GM21390 (cell line): ENCODE results near the gene ATP1A1.

Experiments
- ATAC-seq: cut with Tn5 transposase; IDR thresholded peaks from one replicate; pipeline ENCODE4 v1.9.1; 2021; ENCODE audit not compliant: unreplicated experiment

Gene ATP1A1

GRCh38 chr1:116412480-116412798 is 39.4 kb downstream of the ATP1A1 start:
- no peak for ATAC-seq

GRCh38 chr1:116412898-116413297 is 39.9 kb downstream of the ATP1A1 start:
- ATAC-seq: no peak

- ATAC-seq: no peak
These were observed 40.4 kb downstream of the ATP1A1 start for GRCh38 chr1:116413414-116413813.

- no peak for ATAC-seq
These were observed 41.3 kb downstream of the ATP1A1 start for GRCh38 chr1:116414364-116414763.

GRCh38 chr1:116415200-116415698 is 42.2 kb downstream of the ATP1A1 start:
- ATAC-seq: no peak

- ATAC-seq: no peak
These were observed 42.9 kb downstream of the ATP1A1 start for GRCh38 chr1:116415699-116416533.

- ATAC-seq: no peak
These were observed 43.9 kb downstream of the ATP1A1 start for GRCh38 chr1:116416854-116417513.

- no peak for ATAC-seq
These were observed 44.6 kb downstream of the ATP1A1 start for GRCh38 chr1:116417678-116418077.

- peak; percentile 86 for ATAC-seq
These were observed 45.2 kb downstream of the ATP1A1 start for GRCh38 chr1:116418091-116418830.

GRCh38 chr1:116420417-116421200 is 47.6 kb downstream of the ATP1A1 start:
- ATAC-seq: no peak

- ATAC-seq: no peak
These were observed 51.4 kb downstream of the ATP1A1 start for GRCh38 chr1:116424438-116424837.

- no peak for ATAC-seq
These were observed 51.8 kb downstream of the ATP1A1 start for GRCh38 chr1:116424863-116425262.

GRCh38 chr1:116425987-116426386 is 52.9 kb downstream of the ATP1A1 start:
- ATAC-seq: no peak

- ATAC-seq: no peak
These were observed 53.4 kb downstream of the ATP1A1 start for GRCh38 chr1:116426401-116426800.

GRCh38 chr1:116428576-116428975 is 55.5 kb downstream of the ATP1A1 start:
- no peak for ATAC-seq

GRCh38 chr1:116429821-116430374 is 56.9 kb downstream of the ATP1A1 start:
- no peak for ATAC-seq

GRCh38 chr1:116431870-116432500 is 58.9 kb downstream of the ATP1A1 start:
- no peak for ATAC-seq

- no peak for ATAC-seq
These were observed 59.7 kb downstream of the ATP1A1 start for GRCh38 chr1:116432655-116433265.
